ENCODE data around the gene ENDOV.

ENDOV gene

DNA sequence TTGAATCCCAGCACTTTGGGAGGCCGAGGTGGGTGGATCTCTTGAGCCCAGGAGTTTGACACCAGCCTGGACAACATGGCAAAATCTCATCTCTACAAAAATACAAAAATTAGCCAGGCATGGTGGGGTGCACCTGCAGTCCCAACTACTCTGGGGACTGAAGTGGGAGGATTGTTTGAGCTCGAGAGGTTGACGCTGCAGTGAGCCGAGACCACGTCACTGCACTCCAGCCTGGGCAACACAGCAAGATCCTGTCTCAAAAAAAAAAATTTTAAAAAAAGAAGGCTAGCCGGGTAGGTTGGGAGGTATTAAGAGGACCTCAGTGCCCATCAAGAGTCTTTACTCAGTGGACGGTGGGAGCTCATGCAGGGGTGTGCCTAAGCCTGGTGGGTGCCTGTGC is 65.3 kb downstream of the ENDOV start:
- DNase-seq (ENCODE audit: low read depth, low spot score) = no peak
- TF ChIP-seq CTCF (IDR thresholded peaks at IDR 0.05; ENCODE audit: low read depth, low read length) = no peak
- in situ Hi-C loops (cut with HindIII; ENCODE audit: low sequenced_read_pairs) = no loop called here
- H3K4me3 ChIP-seq (ENCODE audit: low read depth, low read length) = no peak overlapping the region

DNA sequence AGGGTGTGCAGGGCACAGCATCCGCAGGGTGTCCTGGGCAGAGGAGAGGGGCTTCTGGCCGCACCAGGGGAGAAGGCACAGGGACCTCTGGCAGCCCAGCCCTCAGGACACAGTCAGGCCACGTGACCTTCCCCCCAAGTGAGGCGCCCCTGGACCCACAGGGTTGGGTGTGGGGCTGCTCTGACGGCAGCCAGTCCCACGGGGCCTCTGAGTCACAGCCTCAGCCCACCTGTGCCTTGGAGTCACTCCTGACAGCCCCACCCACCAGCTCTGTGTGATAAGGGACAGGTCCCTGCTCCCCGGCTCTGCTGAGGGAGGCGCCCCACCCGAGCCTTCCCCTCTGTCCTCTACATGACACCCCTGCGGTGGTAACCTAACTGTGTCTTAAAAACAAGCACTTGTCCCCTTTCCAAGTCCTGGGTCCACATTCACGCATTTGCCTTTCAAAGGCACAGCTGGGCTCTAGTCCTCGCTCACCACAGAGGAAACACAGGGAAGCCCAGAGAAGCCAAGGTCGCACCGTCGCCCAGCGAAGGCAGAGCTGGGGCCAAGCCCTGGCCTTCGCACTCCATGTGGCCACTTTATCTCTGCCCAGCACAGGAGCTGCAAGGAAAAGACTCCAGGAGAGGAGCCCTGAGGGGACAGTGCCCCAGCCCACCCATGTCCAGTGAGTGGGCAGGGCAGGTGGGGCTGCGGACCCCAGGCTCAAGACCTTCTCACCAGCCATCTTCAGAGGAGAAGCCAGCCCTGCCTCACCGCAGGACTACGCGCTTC is 66.5 kb downstream of the ENDOV start:
- in situ Hi-C loops (cut with HindIII; ENCODE audit: low sequenced_read_pairs) = no loop called here
- no peak for DNase-seq (ENCODE audit: low read depth, low spot score)
- no peak for TF ChIP-seq CTCF (IDR thresholded peaks at IDR 0.05; ENCODE audit: low read depth, low read length)
- no peak overlapping the region for H3K4me3 ChIP-seq (ENCODE audit: low read depth, low read length)

- in situ Hi-C loops (cut with HindIII; ENCODE audit: low sequenced_read_pairs) = no loop called here
- TF ChIP-seq CTCF (IDR thresholded peaks at IDR 0.05; ENCODE audit: low read depth, low read length) = no peak
- DNase-seq (ENCODE audit: low read depth, low spot score) = no peak
- no peak overlapping the region for H3K4me3 ChIP-seq (ENCODE audit: low read depth, low read length)
Measured at GRCh38 chr17:80482058-80482318, 67.0 kb downstream of the ENDOV start.

- no peak for TF ChIP-seq CTCF (IDR thresholded peaks at IDR 0.05; ENCODE audit: low read depth, low read length)
- no peak overlapping the region for H3K4me3 ChIP-seq (ENCODE audit: low read depth, low read length)
- in situ Hi-C loops (cut with HindIII; ENCODE audit: low sequenced_read_pairs) = no loop called here
- DNase-seq (ENCODE audit: low read depth, low spot score) = no peak
Measured at GRCh38 chr17:80482555-80483308, 67.8 kb downstream of the ENDOV start.

GRCh38 chr17:80485846-80486245 is 70.9 kb downstream of the ENDOV start:
- no peak overlapping the region for H3K4me3 ChIP-seq (ENCODE audit: low read depth, low read length)
- in situ Hi-C loops (cut with HindIII; ENCODE audit: low sequenced_read_pairs) = no loop called here
- TF ChIP-seq CTCF (IDR thresholded peaks at IDR 0.05; ENCODE audit: low read depth, low read length) = no peak
- no peak for DNase-seq (ENCODE audit: low read depth, low spot score)

DNA sequence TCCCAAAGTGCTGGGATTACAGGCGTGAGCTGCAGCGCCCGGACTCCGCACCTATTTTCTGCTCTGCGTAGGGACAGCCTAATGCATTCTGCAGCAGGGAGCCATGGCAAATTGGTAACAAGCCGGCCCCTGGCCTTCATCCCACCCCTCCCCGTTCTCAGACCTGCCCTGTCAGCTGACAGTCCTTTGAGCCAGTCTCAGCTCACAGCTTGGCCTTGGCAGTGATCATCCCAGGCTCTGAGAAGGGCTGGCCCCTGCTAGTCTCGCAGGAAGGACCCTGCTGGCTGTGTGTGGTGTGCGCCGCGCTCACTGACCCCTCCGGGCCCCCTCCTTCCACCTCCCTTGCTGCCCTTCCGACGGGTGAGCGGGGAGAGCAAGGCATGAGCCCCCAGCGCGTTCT is 71.7 kb downstream of the ENDOV start:
- in situ Hi-C loops (cut with HindIII; ENCODE audit: low sequenced_read_pairs) = no loop called here
- no peak for TF ChIP-seq CTCF (IDR thresholded peaks at IDR 0.05; ENCODE audit: low read depth, low read length)
- H3K4me3 ChIP-seq (ENCODE audit: low read depth, low read length) = no peak overlapping the region
- no peak for DNase-seq (ENCODE audit: low read depth, low spot score)

Measured in astrocyte of the spinal cord (primary cell).